Spleen (tissue), 7 donors: Measurements from ENCODE around the gene RIMS4.

ENCODE experiments used
- POLR2A ChIP-seq, 3 donors: fragments of 450-650 bp; IDR thresholded peaks; one replicate each; pipeline ENCODE4 v1.5.1; 2017; ENCODE audit warnings: antibody characterized with exemption in 3 of 3, mild to moderate bottlenecking in 1 of 3
- POLR2AphosphoS5 ChIP-seq, 3 donors: sonication (generic); formaldehyde crosslinking; IDR thresholded peaks; one replicate each; pipeline ENCODE4 v1.5.1; 2017; ENCODE audit warnings: antibody characterized with exemption in 3 of 3
- TF ChIP-seq, protein P1 (sequence below), 11 experiments: fragments of 200-600 bp in 7 of 11; fragments of 450-650 bp in 4 of 11; sonication (generic) in 4 of 11; IDR thresholded peaks in 8 of 11; conservative IDR thresholded peaks in 3 of 11; 1 replicate in 7 of 11; 2 replicates in 4 of 11; pipeline versions ENCODE4 v1.4.0 to v1.8.0; 2016 to 2021; ENCODE audit warnings: antibody characterized with exemption in 11 of 11, inconsistent platforms in 4 of 11, mild to moderate bottlenecking in 1 of 11
- donor health status: DM: no; HTN: no; CAD: no; lungs with moderate emphysema.
- donor health status: DM: no; HTN: no; CAD: no.
- donor health status: DM: no; HTN: no; CAD: no.

- TF ChIP-seq, protein P1, sequence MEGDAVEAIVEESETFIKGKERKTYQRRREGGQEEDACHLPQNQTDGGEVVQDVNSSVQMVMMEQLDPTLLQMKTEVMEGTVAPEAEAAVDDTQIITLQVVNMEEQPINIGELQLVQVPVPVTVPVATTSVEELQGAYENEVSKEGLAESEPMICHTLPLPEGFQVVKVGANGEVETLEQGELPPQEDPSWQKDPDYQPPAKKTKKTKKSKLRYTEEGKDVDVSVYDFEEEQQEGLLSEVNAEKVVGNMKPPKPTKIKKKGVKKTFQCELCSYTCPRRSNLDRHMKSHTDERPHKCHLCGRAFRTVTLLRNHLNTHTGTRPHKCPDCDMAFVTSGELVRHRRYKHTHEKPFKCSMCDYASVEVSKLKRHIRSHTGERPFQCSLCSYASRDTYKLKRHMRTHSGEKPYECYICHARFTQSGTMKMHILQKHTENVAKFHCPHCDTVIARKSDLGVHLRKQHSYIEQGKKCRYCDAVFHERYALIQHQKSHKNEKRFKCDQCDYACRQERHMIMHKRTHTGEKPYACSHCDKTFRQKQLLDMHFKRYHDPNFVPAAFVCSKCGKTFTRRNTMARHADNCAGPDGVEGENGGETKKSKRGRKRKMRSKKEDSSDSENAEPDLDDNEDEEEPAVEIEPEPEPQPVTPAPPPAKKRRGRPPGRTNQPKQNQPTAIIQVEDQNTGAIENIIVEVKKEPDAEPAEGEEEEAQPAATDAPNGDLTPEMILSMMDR (IDR thresholded peaks at IDR 0.05 in 8 of 11, conservative IDR thresholded peaks at IDR 0.05 in 3 of 11): no peak
- no peak for TF ChIP-seq POLR2A (IDR thresholded peaks at IDR 0.05)
- no peak for TF ChIP-seq POLR2AphosphoS5 (IDR thresholded peaks at IDR 0.05)
Observed at GRCh38 chr20:44830523-44830922, 20.2 kb upstream of the RIMS4 start.
